GDM1 (cell line): ENCODE data around the gene SMYD3.

Source experiments
- DNase-seq: peaks from one replicate; lab custom pipeline; 2025; lab: John Stamatoyannopoulos, UW

Gene SMYD3

DNA sequence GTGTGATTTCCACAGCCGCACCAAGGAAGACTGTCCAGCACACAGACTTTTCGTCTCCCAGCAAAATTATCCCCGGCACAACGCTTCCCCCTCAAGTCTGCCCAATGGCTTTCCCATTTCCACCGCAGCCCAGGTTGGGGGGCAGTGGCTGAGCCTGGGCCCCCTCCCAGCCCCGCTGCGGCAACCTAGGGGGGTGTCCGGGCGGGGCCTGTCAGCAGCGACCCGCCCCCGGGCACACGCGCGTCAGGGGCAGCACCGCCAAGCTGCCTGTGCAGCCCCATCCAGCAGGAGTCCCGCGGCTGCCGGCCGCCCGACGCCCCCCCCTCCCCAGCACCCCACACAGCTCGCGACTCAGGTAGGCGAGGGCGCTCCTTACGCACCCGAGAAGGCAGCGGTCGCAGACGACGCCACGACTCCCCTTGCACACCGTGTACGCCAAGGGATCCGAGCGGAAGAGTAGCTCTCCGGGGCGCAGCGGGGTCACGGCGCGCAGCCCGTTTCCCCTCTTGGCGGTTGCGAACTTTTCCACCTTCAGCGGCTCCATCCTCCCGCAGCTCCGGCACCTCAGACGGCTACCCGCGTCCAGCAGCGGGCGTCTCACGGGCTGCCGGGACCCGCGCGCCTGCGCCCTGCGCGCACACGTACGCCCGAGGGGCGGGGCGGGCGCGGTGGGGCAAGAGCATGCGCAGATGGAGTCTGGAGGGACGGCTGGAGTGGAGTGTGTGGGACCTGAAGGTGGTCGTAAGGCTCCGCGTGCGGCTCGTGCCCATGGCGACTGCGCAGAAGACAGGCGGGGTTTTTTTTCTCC is at the start of gene SMYD3:
Gene SMYD3, minus strand, starts transcription at position 606 of the 808 bp plus-strand sequence.
- DNase-seq: peak; percentile 82

DNA sequence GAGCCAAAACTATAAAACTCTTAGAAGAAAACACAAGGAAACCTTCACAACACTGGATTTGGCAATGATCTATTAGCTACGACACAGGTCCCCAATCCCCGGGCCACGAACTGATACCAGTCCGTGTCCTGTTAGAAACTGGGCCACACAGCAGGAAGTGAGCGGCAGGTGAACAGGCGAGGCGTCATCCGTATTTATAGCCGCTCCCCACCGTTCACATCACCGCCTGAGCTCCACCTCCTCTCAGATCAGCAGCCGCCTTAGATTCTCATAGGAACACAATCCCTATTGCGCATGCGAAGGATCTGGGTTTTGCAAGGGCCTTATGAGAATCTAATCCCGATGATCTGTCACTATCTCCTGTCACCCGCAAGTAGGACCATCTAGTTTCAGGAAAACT is 47.1 kb upstream of the SMYD3 start:
- DNase-seq: no peak

GRCh38 chr1:246552110-246552509 is 45.0 kb upstream of the SMYD3 start:
- no peak for DNase-seq

GRCh38 chr1:246550402-246550801 is 43.3 kb upstream of the SMYD3 start:
- no peak for DNase-seq

- no peak for DNase-seq
Measured at GRCh38 chr1:246549665-246550064, 42.6 kb upstream of the SMYD3 start.

GRCh38 chr1:246544001-246544400 is 36.9 kb upstream of the SMYD3 start:
- DNase-seq: no peak

DNA sequence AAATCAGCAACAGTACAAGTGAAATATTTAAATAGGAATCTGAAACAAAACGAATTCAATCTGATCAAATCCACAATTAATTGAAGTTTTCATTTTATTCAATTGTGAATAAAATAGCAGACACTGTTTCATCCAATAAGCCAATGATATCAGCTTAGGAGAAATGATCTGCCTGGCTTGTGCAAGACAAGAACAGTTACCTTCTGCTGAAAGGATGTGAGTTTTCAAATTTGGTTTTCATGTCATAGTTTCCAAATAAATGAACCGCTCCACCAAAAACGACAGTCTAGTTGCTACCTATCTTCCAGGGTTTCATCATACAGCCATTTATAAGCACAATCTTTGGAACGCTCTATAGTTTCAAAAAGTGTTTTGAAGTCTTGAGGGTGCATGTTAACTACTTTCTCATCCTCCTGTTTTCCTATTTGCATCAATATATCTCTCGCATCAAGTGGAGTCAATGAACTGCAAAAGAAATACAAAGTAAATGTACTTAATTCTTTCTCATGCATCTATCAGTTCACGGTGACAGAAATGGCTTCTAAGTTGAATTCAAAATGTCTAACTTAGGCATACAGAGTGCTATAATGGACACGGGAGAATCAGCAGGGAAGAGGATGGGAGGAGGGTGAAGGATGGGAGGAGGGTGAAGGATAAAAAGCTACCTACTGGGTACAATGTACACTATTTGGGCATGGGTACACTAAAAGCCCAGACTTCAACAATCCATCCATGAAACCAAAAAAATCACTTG is 33.8 kb upstream of the SMYD3 start:
- no peak for DNase-seq

DNA sequence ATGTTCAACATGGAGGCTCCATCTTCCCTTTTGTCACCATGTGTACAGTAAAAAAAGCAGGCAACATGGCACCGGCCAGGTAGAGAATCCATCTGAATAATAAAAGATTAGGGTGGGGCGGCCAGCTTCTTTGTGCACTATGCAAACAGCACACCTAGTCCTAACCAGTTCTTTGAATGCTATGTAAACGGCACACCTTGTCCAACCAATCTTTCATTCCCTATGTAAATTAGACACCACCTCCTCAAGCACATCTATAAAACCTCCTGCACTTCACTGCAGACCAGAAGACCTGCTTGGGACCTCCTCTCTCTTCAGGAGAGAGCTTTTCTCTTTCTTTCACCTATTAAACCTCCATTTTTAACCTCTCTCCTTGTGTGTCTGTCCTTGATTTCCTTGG is 30.8 kb upstream of the SMYD3 start:
- DNase-seq: no peak

- no peak for DNase-seq
Measured at GRCh38 chr1:246537441-246537840, 30.4 kb upstream of the SMYD3 start.

DNA sequence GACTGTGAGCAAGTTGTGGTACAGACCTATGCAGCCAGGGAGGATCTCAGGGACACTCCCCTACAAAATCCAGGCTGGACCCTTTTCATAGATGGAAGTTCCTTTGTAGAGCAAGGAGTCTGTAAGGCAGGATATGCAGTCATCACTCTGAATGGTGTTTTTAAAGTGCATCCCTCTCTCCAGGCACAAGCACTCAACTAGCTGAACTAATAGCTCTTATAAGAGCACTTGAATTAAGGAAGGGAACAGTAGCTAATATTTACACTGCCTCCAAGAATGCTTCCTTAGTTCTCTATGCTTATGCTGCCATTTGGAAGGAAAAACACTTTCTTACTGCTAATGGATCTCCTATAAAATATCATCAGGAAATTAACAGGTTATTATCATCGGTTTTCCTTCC is 27.0 kb upstream of the SMYD3 start:
- DNase-seq: no peak

- no peak for DNase-seq
Measured at GRCh38 chr1:246533371-246533905, 26.4 kb upstream of the SMYD3 start.

DNA sequence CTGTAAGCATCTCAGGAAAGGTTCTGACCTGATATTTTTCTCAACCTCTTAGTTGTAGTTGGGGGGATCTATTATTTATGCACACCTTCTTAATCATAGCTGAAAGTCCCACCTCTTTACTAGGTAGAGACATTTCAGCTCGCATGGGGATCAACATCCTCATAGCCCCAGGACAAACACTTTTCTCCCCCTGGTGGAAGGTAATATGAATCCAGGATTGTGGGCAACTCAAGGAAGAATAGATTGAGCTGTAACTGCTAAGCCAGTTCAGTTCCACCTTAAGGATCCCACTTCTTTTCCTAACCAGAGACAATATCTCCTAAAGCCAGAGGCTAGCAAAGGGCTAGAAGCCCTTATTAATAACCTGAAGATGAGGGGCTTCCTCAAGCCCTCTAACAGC is 25.4 kb upstream of the SMYD3 start:
- DNase-seq: no peak

DNA sequence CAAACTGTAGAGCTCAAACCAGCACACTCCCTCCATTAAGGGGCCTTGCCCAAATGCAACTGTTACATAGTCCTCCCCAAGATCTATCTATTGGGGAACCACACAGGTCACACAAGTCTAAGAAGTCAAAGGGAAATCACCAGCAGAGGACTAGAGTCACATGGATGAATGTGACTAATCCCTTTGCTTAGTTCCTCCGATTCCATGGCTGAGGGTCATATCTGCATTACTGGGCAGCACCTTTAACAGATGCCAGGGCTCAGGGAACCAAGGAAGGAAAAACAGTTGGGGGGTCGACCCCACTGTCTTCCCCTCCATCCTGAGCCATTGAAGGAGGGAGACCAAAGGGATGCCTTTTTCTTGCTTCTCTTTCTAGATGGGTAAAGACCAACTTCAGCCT is 23.4 kb upstream of the SMYD3 start:
- DNase-seq: no peak

GRCh38 chr1:246528933-246529731 is 22.1 kb upstream of the SMYD3 start:
- DNase-seq: no peak

DNA sequence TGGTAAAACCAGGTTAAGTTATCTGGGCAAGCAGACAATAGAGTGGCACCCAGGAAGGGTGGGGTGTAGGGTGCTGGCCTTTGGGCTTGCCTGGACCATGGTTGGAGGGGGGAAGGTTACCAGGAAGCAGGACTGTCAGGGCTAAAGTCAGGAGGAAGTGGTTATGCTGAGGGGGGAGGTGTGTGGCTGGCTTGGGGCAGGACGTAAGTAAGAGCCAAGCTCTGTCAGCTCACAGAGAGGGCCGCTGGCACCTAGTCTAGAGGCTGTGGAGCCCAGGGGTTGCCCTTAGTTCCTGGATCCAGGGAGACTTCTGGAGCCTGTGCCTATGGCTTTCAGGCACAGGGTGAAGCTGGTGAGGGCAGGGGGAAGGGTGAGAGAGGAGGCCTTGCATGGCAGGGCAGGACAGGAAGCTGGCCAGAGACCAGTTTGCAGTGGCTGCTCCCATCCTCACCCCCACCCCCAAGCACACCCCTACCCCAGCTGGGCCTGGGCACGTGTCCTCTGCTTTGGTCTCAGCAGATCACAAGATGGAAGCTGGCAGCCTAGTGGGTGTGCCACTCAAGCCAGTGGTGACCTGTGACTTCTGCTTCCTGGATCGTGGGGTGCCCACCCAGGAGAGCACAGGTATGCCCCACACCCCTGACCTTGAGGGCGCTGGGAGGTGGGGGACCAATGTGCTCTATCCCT is 20.5 kb upstream of the SMYD3 start:
- peak; percentile 10 for DNase-seq

- DNase-seq: no peak
Measured at GRCh38 chr1:246526915-246527314, 19.8 kb upstream of the SMYD3 start.

- DNase-seq: no peak
Measured at GRCh38 chr1:246526380-246526779, 19.3 kb upstream of the SMYD3 start.

GRCh38 chr1:246519514-246519913 is 12.4 kb upstream of the SMYD3 start:
- DNase-seq: no peak

GRCh38 chr1:246518456-246519205 is 11.6 kb upstream of the SMYD3 start:
- no peak for DNase-seq

DNA sequence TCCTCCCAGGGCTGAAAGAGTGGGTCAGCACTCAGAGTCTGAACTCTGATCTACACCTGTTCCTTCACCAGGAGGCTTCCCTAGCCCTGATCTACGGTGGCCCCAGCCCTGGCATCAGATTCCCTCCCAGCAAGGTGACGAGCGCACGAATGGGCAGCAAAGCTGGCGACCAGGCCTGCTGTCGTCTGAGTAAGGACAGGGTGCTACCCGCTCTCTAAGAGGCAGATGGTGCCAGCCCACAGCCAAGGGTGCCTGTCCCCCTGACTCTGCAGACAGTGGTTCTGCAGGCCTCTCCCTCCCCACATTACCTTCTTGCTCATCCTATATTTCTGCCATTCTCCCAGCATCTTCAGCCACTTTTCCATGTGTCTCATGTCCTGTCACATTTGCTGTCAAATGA is 10.3 kb upstream of the SMYD3 start:
- DNase-seq: no peak

GRCh38 chr1:246516126-246516525 is 9.0 kb upstream of the SMYD3 start:
- no peak for DNase-seq
